HG03342 (cell line): Measurements from ENCODE around the gene RBMS3.

Experiments used
- ATAC-seq: cut with Tn5 transposase; IDR thresholded peaks from one replicate; pipeline ENCODE4 v1.9.1; 2021; ENCODE audit warnings: mild to moderate bottlenecking, moderate library complexity; ENCODE audit not compliant: unreplicated experiment

Gene RBMS3

GRCh38 chr3:29914861-29915524, 634.1 kb downstream of the RBMS3 start:
- no peak for ATAC-seq

- no peak for ATAC-seq
Observed at GRCh38 chr3:29919571-29919970, 638.7 kb downstream of the RBMS3 start.

- ATAC-seq = no peak
Observed at GRCh38 chr3:29922992-29923746, 642.3 kb downstream of the RBMS3 start.

- no peak for ATAC-seq
Observed at GRCh38 chr3:29924783-29925561, 644.1 kb downstream of the RBMS3 start.

- ATAC-seq = no peak
Observed at GRCh38 chr3:29926378-29926777, 645.5 kb downstream of the RBMS3 start.

- ATAC-seq = no peak
Observed at GRCh38 chr3:29932696-29933325, 651.9 kb downstream of the RBMS3 start.

GRCh38 chr3:29933802-29934490, 653.1 kb downstream of the RBMS3 start:
- ATAC-seq = no peak

- ATAC-seq = no peak
Observed at GRCh38 chr3:29934751-29935150, 653.9 kb downstream of the RBMS3 start.

GRCh38 chr3:29936054-29936453, 655.2 kb downstream of the RBMS3 start:
- peak; percentile 83 for ATAC-seq

- ATAC-seq = no peak
Observed at GRCh38 chr3:29936766-29937165, 655.9 kb downstream of the RBMS3 start.

- ATAC-seq = no peak
Observed at GRCh38 chr3:29937185-29937584, 656.3 kb downstream of the RBMS3 start.

GRCh38 chr3:29940759-29941323, 660.0 kb downstream of the RBMS3 start:
- no peak for ATAC-seq

- ATAC-seq = no peak
Observed at GRCh38 chr3:29942297-29942696, 661.4 kb downstream of the RBMS3 start.

GRCh38 chr3:29949131-29949530, 668.3 kb downstream of the RBMS3 start:
- ATAC-seq = no peak

GRCh38 chr3:29949940-29950616, 669.2 kb downstream of the RBMS3 start:
- ATAC-seq = no peak

- ATAC-seq = no peak
Observed at GRCh38 chr3:29952431-29952830, 671.6 kb downstream of the RBMS3 start.

GRCh38 chr3:29955413-29955812, 674.5 kb downstream of the RBMS3 start:
- ATAC-seq = no peak

- ATAC-seq = no peak
Observed at GRCh38 chr3:29958816-29959215, 677.9 kb downstream of the RBMS3 start.

- no peak for ATAC-seq
Observed at GRCh38 chr3:29971895-29972294, 691.0 kb downstream of the RBMS3 start.
